NCI-H345 (cell line): ENCODE data around the gene RSAD2.
"Not testable (repeated sequence)": the region's sequence is repeated elsewhere in the genome, so short reads cannot be mapped to it uniquely, and the experiment has no call there.

ENCODE experiments used
- DNase-seq: peaks from one replicate; lab custom pipeline; 2025; lab: John Stamatoyannopoulos, UW

RSAD2 gene

DNA sequence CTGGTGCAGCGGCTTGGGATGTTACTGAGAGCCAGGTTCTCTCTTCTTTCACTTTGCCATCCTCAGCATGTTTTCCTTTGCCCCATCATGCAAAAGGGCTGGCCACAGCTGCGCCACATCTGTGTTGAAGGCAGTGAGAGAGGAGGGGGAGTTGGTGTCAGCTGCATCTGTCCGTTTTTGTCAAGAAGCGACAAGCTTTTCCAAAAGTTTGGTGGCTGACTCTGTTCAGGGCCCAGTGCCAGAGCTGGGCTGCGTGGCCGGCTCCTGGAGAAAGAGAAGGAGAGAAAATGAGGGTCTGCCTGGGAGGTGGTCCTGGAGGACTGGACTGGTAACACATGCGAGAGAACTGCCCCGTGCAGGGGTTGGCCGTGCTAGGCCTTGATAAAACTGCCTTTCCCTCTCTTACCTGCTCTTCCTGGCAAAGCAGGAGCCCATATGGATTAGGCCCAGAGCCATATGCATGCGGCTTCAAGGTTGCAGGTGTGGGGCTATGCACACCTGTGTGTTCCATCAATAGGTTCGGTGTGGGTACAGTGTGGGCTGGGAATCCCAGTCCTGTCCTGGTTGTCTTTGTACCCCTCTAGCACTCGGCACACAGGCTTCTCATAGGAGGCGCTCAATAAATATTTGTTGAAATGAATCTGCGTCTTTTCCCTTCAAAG is 48.6 kb downstream of the RSAD2 start:
- no peak for DNase-seq

DNA sequence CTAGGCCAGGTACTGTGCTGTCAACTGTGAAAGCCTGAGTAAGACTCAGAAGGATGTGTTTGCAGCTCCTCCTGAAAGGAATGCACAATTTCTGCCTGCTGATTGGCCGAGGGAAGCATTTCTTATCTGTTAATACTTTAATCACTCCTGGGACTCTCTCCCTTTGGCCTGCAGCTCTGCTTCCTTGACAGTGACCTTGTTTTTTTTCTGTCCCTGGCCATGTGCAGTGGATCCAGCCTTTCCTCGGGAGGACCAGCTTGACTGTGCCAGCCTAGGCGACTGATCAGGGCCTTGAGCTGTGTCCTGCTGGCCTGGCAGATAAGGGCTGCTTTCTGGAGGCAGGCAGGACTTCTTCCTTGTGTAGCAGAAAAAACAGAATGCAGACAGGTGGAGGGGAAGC is 49.6 kb downstream of the RSAD2 start:
- DNase-seq = no peak

DNA sequence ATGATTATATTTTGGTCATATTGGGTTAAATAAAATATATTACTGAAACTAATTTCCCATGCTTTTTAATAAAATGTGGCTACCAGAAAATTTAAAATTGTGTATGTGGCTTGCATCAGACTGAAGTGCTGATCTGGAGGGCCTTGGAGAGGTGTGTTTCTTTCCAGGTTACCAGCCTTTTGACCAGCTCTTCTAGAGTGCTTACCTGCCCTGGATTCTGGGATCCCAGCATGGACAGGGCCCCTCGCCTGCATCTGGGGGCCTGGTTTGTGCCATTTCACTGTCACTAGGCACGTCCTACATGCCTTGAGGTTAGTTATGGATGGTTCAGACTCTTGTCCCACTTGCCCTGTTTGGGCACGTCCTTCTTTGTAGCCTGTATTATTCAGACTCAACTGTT is 50.2 kb downstream of the RSAD2 start:
- DNase-seq = no peak

DNA sequence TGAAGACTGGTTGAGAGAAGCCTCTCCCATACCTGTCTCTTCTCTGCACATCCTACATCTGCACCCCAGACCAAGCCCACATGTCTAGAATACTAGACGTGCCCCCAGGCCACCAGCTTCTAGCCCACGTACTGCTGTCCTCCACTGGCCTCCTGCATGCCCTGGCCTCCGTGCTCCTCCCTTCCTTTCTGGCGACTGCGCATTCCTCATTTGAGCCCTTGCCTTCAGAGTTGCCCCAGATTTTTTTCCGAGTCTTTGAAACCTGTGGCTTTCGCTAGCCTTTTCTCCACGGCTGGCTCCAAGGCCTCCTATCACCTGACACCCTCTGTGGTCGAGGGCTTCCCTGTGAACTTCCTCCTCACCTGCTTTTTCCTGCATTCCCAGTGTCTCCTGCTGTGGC is 50.9 kb downstream of the RSAD2 start:
- DNase-seq = no peak

DNA sequence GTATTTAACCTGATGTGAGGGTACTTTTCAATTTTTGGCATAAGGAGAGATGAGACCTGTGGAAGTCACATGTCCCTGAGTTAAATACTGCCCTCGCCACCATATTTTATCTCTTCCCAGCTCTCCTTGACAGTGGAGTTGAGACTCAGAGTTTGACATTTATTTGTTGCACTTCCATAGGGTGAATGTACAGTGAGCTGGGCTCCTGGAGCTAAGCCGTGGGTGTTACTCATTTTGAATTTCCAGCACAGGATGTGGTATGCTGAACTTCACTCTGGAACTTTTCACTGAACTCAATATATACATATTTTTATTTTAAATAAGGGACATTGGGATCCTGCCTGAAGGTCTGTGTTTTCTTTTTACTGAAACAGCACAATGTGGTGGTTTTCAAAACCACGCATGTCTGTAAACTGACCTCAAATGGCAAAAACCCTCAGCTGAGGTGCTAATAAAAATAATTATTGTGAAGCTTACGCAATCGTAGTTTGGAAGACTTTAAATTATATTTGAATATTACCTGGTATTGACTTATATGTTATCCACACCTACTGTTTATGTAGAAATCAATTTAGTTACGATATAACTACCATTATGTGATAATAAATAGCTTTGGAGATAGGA is 51.7 kb downstream of the RSAD2 start:
- DNase-seq = no peak

DNA sequence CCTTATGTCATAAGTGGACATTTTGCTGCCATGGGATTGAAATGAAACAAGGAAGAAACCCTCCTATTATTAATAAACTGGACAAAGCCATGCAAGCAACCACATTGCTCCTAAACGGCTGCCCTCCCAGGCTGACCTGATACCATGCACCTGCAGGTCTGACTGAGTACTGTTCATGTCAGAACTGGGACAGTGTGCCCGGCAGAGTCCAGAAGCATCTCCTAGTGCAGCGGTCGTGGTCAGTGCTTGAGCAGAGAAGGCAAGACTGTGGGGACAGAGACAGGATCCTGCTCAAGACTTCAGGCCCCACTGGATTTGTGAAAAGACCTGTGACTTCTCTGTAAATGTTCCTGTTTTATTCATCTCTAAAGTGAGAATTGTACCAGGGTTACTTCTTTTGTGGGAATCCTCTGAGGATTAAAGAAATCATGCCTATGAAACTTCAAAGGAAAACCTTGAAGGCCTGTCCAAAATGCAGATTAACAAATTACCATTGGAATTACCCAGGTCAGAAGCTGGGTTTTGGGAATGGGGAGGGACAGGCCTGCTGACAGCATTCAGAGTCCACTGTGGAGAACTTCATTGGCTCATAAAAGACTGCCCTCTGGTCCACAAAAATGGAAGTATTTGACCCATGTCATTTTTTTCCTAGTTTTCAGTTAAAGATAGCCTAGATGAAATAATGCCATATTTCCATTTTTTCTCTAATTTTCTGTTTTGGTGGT is 53.5 kb downstream of the RSAD2 start:
- no peak for DNase-seq

DNA sequence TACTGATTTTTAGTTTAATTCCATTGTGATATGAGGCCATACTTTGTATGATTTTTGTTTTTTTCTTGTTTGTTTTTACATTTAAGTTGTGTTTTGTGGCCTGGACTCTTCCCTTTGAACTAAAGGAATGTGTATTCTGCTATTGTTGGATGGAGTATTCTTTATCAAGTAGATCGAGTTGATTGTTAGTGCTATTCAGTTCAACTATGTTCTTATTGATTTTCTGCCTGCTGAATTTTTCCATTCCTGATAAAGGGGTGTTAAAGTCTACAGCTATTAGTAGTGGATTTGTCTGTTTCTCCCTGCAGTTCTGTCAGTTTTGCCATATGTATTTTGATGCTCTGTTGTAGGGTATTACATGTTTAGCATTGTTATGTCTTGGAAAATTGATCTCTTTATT is 54.2 kb downstream of the RSAD2 start:
- no peak for DNase-seq

DNA sequence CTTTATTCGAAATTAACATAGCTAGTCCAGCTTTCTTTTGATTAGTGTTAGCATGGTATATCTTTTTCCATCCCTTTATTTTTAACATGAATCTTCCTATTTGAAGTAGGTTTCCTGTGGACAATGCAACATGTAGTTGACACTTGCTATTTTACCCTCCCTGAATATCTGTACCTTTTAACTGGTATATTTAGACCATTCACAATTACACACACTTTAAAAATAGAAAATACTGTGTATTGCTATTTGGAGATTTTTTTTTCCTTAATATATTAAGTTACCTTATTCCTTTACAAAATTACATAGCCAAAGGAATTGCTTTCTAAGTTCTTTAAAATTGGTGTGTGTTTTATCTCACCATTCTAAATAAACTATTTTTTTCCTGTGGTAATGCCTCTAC is 54.6 kb downstream of the RSAD2 start:
- no peak for DNase-seq

DNA sequence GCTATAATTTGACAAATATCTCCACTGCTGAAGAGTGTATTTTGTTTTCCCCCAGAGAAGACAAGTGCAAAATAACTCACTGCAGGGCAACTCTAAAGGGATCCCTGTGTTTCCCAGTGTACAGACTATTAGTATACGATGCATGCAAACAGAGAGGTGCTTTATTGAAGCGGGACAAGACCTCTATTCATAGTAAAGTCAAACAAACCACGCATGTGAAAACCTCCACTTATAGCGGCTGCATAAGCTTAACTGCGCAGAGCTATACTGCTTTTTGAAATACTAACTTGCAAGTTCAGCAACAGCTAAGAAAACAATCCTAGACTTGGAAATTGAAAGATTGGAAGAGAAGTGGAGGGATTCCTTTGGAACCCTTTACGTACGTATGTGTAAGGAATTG is 55.3 kb downstream of the RSAD2 start:
- no peak for DNase-seq

DNA sequence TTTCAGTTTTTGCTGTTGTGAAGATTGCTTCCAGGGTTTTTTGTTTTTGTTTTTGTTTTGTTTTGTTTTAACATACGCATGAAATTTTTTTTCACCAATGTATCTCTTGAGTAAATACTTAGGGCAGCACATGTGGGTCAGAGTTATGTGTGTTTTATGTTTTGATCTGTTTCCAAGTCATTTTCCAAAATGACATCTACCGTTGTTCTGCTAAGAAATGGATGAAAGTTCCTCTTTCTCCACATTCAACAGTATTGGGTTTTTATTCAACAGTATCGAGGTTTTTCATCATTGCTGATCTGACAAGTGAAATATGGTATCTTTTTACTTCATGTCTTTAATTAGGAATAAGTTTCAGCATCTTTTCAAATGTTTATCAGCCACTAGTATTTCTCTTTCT is 56.3 kb downstream of the RSAD2 start:
- no peak for DNase-seq

DNA sequence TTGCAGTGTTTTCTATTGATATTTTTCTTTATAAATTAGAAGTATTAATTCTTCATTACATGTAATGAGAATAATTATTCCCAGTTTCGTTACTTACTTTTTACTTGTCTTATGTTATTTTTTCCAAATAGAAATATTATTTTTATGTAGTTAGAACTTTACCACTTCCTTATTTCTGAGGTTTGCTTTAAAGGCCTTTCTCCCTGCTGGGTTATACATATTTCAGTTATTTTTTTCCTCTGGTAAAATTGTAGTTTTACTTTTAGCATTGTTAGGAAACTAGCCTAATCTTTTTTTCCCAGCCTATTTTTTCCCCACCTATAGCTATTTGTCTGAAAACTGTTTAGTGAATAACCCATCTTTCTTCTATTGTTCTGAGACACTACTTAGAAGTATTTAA is 56.8 kb downstream of the RSAD2 start:
- DNase-seq = no peak

DNA sequence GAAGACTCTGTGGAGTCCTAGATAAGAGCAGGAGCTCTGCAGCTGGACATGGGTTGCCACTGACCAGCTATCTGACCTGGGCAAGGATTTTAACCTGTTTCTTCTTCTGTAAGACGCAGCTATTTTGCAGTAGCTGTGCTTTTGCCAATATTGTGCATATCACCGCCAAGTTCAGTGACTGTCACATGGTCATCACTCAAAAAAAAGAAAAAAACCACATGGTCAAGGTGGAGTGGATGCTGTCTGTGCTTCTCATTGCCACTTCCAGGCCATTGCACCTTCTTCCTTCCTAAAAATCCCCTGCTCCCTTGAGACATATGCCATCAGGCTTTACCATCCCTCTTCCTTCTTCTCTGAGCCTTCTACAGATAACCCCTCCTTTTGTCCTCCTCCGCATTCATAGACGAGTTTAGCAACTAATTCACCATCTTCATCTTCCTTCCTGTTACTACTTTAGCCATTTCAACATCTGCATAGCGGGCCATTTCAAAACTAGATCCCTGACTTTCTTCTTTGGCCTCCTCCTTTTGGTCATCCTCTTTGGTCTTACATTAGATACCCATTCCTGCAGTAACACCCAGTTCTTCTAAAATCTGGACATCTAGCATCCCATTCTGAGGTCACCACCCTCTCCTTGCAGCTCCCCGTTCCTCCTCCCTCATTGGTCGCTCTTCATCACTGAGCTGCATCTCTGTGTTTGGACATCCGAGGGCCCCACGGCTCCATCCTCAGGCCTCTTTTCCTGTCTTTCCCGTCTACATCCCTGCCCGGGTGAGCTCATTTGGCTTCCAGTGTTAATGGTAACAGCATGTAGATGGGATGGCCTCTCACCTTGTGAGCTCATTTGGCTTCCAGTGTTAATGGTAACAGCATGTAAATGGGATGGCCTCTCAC is 57.4 kb downstream of the RSAD2 start:
- no peak for DNase-seq

DNA sequence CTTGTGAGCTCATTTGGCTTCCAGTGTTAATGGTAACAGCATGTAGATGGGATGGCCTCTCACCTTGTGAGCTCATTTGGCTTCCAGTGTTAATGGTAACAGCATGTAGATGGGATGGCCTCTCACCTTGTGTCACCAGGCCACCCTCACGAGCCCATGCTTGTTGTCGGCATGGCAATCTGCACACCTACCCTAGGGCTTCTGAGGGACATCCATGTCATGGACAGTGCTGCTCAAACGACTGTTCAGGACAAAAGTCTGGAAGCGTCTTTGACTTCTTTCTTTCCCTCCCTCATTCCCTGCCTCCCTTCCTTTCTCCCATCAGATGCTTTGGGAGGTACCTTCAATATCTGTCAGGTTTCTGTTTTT is 58.1 kb downstream of the RSAD2 start:
- not testable (repeated sequence) for DNase-seq

DNA sequence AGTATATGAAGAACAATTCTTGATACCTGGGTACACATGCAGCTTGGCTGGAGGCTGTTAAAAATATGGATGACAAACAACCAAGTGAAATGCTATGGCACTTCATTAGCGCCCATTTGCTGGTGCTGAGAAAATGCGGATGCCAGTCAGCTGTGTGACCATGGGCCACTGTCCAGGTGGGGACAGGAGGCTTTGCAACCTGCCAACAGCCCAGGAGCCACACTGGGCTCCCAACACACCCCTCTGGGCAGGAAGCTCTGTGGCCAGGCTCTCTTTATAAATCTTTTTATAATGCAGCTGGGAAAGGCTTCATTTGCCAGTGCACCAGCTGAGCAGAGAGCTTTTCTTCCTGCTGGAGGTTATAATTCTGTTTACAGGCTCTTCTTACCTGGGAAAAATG is 59.6 kb downstream of the RSAD2 start:
- DNase-seq = no peak

DNA sequence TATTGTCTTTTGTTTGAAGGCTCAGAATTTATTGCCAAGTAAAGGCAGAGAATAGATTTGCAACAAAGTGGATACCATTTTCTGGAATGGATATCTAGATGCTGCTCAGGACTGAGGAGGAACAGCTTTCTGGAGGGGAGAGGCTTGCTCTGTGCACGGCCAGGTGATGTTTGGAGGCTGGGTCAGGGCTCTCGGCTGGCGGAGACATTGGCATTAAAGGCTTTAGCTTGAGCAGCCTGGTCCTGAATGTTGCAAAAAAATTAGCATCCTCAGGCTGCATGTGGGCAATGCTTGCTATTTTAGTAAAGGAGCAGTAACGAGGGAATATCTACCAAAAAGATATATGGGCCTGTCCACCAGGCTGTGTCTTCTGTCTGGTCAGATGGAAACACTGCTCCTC is 60.0 kb downstream of the RSAD2 start:
- no peak for DNase-seq

DNA sequence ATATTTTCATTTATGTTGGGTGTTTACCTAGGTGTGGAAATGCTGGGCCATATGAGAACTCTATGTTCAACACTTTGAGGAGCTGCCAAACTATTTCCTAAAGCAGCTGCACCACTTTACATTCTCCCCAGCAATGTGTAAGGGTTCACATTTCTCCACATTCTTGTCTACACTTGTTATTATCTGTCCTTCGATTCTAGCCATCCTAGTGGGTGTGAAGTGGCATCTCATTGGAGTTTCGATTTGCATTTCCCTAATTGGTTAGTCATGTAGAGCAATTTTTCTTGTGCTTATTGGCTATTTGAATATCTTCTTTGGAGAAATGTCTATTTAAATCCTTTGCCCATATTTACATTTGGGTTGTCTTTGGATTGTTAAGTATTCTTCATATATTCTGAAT is 61.5 kb downstream of the RSAD2 start:
- no peak for DNase-seq

DNA sequence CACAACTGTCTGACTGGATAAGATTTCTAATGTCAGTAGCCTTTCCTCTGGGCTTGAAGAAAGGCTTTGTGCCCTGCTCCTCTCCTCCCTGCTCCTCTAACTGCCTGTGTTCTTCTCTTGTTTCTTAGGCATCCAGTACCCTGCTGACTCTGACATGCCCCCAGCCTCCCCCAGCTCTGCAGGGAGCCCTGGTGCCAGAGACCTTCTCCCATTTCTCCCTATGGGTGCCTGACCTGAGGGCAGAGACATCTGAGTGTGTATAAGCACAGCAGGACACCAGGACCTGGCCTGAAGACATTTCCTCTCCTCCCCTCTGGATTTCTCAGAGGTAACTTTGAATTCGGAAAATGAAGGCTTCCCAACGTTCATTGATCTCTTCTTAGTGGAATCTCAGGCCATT is 63.2 kb downstream of the RSAD2 start:
- DNase-seq = no peak

DNA sequence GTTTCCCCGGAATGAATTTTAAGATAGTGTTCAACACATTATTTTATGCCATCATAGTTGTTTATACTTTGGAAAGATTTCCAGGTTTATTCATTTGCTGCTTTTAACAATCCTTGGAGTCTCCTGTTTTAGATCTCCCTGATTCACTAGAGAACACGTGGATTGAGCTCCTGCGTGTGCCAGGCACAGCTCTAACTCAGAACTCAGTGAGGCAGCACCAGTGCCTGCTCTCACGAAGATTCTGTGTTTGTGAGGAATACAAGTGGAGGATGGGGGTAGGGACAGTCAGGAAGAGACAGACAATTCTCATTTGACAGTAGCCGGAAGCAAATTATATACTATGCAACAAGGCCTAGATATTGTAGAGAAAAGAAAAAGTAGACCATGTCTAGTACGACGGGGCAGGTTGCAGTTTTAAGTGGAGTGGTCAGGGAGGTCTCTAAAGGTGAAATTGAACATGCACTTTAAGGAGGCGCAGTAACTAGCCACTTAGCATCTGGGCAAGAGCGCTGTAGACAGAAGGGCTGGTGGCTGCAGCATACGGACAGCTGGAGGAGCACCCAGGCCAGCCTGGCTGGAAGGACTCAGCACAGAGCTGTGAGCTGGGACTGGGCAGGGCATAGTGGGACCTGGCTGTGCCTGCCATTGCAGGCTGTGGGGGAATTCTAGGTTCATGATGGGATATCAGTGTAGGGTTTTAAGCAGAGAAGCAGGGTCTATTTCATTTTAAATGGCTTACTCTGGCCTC is 63.9 kb downstream of the RSAD2 start:
- no peak for DNase-seq

DNA sequence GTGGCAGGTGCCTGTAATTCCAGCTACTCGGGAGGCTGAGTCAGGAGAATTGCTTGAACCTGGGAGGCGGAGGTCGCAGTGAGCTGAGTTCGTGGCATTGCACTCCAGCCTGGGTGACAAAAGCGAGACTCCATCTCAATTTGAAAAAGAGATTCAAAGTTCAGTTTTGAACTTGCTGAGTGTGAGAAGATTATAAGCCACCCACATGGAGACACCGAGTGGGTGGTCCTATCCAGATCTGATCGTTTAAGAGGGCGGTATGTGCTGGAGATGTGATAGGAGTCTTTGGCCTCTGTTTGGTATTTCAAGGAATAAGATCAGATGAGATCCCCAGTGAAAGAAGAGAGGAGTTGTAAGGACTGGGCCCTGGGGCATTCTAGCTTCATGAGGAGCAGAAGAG is 65.3 kb downstream of the RSAD2 start:
- no peak for DNase-seq

DNA sequence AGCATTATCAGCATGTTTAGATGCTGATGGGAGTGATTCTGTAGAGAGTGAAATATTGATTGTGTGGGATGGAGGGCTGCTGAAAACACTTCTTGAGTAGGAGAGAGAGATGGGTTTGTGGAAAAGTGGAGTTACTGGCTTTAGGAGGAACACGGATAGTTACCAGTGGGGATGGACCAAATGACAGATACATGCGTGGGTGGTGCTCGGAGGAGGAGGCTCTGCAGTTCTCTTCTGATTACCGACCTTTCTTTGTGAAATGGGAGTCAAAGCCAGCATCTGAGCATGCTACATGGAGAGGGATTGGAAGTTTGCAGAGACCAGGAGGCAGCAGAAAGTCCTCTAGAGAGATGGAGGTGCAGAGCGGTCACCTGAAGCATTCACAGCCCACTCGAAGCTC is 65.9 kb downstream of the RSAD2 start:
- no peak for DNase-seq

DNA sequence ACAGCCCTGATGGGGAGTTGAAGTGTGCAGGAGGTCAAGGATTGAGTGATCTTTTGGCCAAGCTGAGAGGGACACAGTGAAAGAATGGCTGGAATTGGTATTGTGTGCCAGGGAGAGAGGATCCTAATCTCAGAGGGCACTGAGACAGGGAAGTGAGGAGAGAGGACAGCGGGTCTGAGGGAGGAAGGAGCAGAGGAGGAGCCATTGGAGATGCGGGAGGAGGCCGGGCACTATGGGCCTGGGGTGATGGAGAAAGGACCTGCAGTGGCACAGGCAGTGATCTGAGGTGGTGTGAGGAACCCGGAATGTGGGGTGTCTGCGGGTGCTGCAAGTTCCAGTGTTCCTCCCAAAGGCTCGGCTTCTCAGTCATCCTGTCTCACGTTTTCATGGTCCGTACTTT is 66.4 kb downstream of the RSAD2 start:
- no peak for DNase-seq

DNA sequence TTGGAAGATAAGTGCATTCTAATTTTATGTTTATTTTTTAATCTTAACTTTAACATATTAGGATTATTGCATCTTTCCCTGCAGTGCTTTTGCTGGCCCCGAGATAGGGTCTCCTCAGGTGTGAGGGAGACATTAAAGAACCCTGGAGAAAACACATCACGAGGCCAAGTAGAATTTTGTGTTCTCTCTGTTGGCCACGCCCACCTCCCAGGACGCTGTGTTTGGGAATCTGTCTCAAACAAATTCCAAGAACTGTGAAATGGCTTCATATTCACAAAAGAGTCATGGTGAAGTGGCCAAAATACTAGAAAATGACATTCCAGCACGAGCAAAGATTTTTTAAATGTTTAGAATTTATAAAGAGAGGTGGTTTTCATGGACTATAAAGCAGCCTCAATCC is 67.0 kb downstream of the RSAD2 start:
- no peak for DNase-seq
